ENCODE data around the gene ECI1.

GRCh38 chr16:2216330-2216729 is 35.1 kb downstream of the ECI1 start:
- TF ChIP-seq CTCF (IDR thresholded peaks at IDR 0.05; ENCODE audit: low read length) (no peak), EZH2 (IDR thresholded peaks at IDR 0.05; ENCODE audit: borderline replicate concordance, low read length) (no peak)
